Testis (tissue), 5 donors: Measurements from ENCODE around the gene MAGEA4. TPM values are rescaled to one million over a fixed set of nuclear protein-coding genes. Genes with fewer than 3 reads are reported as not detected.

Source experiments
- DNase-seq: peaks from one replicate; pipeline ENCODE4 v3.0.0-alpha.2; 2019
- H3K27ac ChIP-seq, 2 donors: fragments of 200-600 bp; sonication (generic); one replicate each; pipeline ENCODE4 v1.5.1; 2019
- H3K27me3 ChIP-seq: fragments of 200-600 bp; sonication (generic); one replicate; pipeline ENCODE4 v1.5.1; 2019
- H3K36me3 ChIP-seq: fragments of 200-600 bp; sonication (generic); one replicate; pipeline ENCODE4 v1.5.1; 2017; ENCODE audit warnings: low read depth; ENCODE audit errors: missing control alignments
- H3K4me1 ChIP-seq: fragments of 200-600 bp; sonication (generic); one replicate; pipeline ENCODE4 v1.5.1; 2019
- H3K4me3 ChIP-seq, 2 donors: fragments of 200-600 bp; sonication (generic); one replicate each; pipeline ENCODE4 v1.5.1; 2017 to 2019
- H3K9me3 ChIP-seq: fragments of 200-600 bp; sonication (generic); one replicate; pipeline ENCODE4 v1.5.1; 2017
- CTCF ChIP-seq, 3 experiments: fragments of 450-650 bp in 2 of 3; fragments of 200-600 bp in 1 of 3; sonication (generic) in 1 of 3; IDR thresholded peaks; one replicate each; pipeline ENCODE4 v1.5.1; 2016 to 2019; ENCODE audit warnings: antibody characterized with exemption in 3 of 3, mild to moderate bottlenecking in 2 of 3, moderate library complexity in 1 of 3
- POLR2A ChIP-seq: fragments of 450-650 bp; IDR thresholded peaks from one replicate; pipeline ENCODE4 v1.6.1; 2017; ENCODE audit warnings: antibody characterized with exemption, mild to moderate bottlenecking, moderate library complexity
- WGBS, 2 donors: methylation state at CpG; one replicate each; pipeline ENCODE4 v1.1.5; 2018; 5-methylcytosine and 5-hydroxymethylcytosine counted together
- intact Hi-C: fragments of 100-400 bp; cut with DNase I; formaldehyde crosslinking; loops from one replicate; pipeline ENCODE4 v1.15.1; 2023; ENCODE audit warnings: low total_unique reads
- long read RNA-seq, 2 donors: transcript quantifications; one replicate each; lab custom pipeline, GENCODE V29; 2026
- polyA plus RNA-seq: library from polyadenylated mRNA; stranded (reverse); fragments of 350-450 nt; fragmentation: Illumina TruSeq; extraction: RNeasy Lipid Tissue Mini Kit (QIAGEN cat#74804); gene quantifications from one replicate; pipeline ENCODE4 v1.2.3, GENCODE V29; 2014; ENCODE audit warnings: low read depth, low replicate concordance; ENCODE audit not compliant: insufficient read depth
- total RNA-seq, 2 donors: library from RNA; depleted of rRNA; stranded (reverse); fragments of >200 nt; gene quantifications; one replicate each; pipeline ENCODE4 v1.2.3, GENCODE V29; 2016

MAGEA4 gene
- 10 to 100 TPM; 43.4 to 59.3 TPM for total RNA-seq
- 52.3 TPM for polyA plus RNA-seq
- long read RNA-seq, donor 1, partial matches to known transcripts, result 0 of 4 reads
- long read RNA-seq, donor 1, other reads (novel, unspliced or antisense), result 0 of 4 reads
- long read RNA-seq, donor 2, partial matches to known transcripts, result 0 of 4 reads
- long read RNA-seq, donor 2, other reads (novel, unspliced or antisense), result 0 of 4 reads

- WGBS, 2 donors, result no CpG with 5 or more reads among the region's 11 CpGs
- TF ChIP-seq POLR2A, result no peak
- TF ChIP-seq CTCF (IDR thresholded peaks at IDR 0.05), result no peak
- peak; percentile 20 for DNase-seq
- Histone ChIP-seq H3K9me3 (no peaks in the 10 kb centered on the region), H3K36me3 (no peaks in the 10 kb centered on the region), H3K27ac (no peak within 1 kb of the TSS), H3K4me1 (no peaks in the 10 kb centered on the region), H3K4me3 (no peak within 1 kb of the TSS), H3K27me3 (no peaks in the 10 kb centered on the region)
- intact Hi-C loops, result no loop called here
Observed at GRCh38 chrX:151912780-151913179, at the start of gene MAGEA4. TSS of gene MAGEA4 (plus strand) at chrX:151912889. CDS start at chrX:151923665, 10,776 bp downstream.

GRCh38 chrX:151870602-151871001, 42.1 kb upstream of the MAGEA4 start:
- Histone ChIP-seq H3K4me1 (no peaks in the 10 kb centered on the region), H3K9me3 (no peaks in the 10 kb centered on the region), H3K27ac (no peak overlapping the region), H3K36me3 (no peaks in the 10 kb centered on the region), H3K4me3 (no peak overlapping the region), H3K27me3 (no peaks in the 10 kb centered on the region)
- 50 to 86% methylated on average over 1 of the region's 1 CpG for WGBS, 2 donors
- no peak for DNase-seq
- TF ChIP-seq CTCF (IDR thresholded peaks at IDR 0.05) (no peak), POLR2A (no peak)
- intact Hi-C loops, result no loop called here

GRCh38 chrX:151871244-151871643, 41.4 kb upstream of the MAGEA4 start:
- H3K4me1 ChIP-seq, result no peaks in the 10 kb centered on the region
- no peak overlapping the region for H3K27ac ChIP-seq
- no peak overlapping the region for H3K4me3 ChIP-seq
- intact Hi-C loops, result no loop called here
- 86 to 92% methylated on average over 2 to 3 of the region's 3 CpGs for WGBS, 2 donors
- no peaks in the 10 kb centered on the region for H3K27me3 ChIP-seq
- DNase-seq, result no peak
- H3K9me3 ChIP-seq, result no peaks in the 10 kb centered on the region
- TF ChIP-seq CTCF (IDR thresholded peaks at IDR 0.05) (no peak), POLR2A (no peak)
- H3K36me3 ChIP-seq, result no peaks in the 10 kb centered on the region

GRCh38 chrX:151873096-151873495, 39.6 kb upstream of the MAGEA4 start:
- Histone ChIP-seq H3K27ac (no peak overlapping the region), H3K27me3 (no peaks in the 10 kb centered on the region), H3K36me3 (no peaks in the 10 kb centered on the region), H3K4me3 (no peak overlapping the region), H3K4me1 (no peaks in the 10 kb centered on the region), H3K9me3 (no peaks in the 10 kb centered on the region)
- intact Hi-C loops, result no loop called here
- 78 to 81% methylated on average over 2 of the region's 2 CpGs for WGBS, 2 donors
- no peak for DNase-seq
- no peak for TF ChIP-seq POLR2A

GRCh38 chrX:151875270-151876026, 37.2 kb upstream of the MAGEA4 start:
- DNase-seq, result peak; percentile 22
- TF ChIP-seq POLR2A, result no peak
- TF ChIP-seq CTCF (IDR thresholded peaks at IDR 0.05), result no peak
- Histone ChIP-seq H3K36me3 (no peaks in the 10 kb centered on the region), H3K4me1 (no peaks in the 10 kb centered on the region), H3K9me3 (no peaks in the 10 kb centered on the region), H3K4me3 (no peak overlapping the region), H3K27me3 (no peaks in the 10 kb centered on the region), H3K27ac (no peak overlapping the region)
- WGBS, 2 donors, result 40 to 73% methylated on average over 3 to 5 of the region's 5 CpGs
- intact Hi-C loops, result no loop called here
